ENCODE results near the gene KPRP.

Gene KPRP

DNA sequence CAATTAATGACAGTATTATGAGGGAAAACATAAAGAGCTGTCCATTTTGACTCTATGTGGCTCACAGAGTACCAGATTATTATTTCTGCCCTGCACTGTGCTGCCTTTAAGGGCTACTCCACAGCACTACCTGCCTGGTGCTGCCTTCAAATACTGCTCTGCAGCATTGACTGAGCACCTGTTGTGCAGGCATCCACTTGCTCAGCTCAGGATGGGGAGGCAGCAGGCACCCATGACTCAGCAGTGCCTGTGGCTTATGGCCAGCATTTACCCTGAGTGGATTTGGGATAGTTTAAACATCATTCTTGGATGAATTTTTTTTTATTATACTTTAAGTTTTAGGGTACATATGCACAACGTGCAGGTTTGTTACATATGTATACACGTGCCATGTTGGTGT, 953 bp upstream of the KPRP start:
- no peaks in the 10 kb centered on the region for H3K79me2 ChIP-seq
- H3K4me3 ChIP-seq (ENCODE audit: low read depth, low read length): no peak overlapping the region
- no peak overlapping the region for H2AFZ ChIP-seq
- H3K27me3 ChIP-seq (ENCODE audit: control insufficient read depth, insufficient read depth, low read length): no peaks in the 10 kb centered on the region
- TF ChIP-seq, protein P1, sequence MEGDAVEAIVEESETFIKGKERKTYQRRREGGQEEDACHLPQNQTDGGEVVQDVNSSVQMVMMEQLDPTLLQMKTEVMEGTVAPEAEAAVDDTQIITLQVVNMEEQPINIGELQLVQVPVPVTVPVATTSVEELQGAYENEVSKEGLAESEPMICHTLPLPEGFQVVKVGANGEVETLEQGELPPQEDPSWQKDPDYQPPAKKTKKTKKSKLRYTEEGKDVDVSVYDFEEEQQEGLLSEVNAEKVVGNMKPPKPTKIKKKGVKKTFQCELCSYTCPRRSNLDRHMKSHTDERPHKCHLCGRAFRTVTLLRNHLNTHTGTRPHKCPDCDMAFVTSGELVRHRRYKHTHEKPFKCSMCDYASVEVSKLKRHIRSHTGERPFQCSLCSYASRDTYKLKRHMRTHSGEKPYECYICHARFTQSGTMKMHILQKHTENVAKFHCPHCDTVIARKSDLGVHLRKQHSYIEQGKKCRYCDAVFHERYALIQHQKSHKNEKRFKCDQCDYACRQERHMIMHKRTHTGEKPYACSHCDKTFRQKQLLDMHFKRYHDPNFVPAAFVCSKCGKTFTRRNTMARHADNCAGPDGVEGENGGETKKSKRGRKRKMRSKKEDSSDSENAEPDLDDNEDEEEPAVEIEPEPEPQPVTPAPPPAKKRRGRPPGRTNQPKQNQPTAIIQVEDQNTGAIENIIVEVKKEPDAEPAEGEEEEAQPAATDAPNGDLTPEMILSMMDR (IDR thresholded peaks at IDR 0.05): no peak
- no peak overlapping the region for H3K27ac ChIP-seq
- H3K4me1 ChIP-seq: no peaks in the 10 kb centered on the region
- no peaks in the 10 kb centered on the region for H3K36me3 ChIP-seq (ENCODE audit: control insufficient read depth, insufficient read depth, low read length)
- H3K9me3 ChIP-seq (ENCODE audit: control insufficient read depth, low read length): no peaks in the 10 kb centered on the region
- H3K4me2 ChIP-seq (ENCODE audit: low read length): no peak overlapping the region
- H3K9ac ChIP-seq: no peak overlapping the region

DNA sequence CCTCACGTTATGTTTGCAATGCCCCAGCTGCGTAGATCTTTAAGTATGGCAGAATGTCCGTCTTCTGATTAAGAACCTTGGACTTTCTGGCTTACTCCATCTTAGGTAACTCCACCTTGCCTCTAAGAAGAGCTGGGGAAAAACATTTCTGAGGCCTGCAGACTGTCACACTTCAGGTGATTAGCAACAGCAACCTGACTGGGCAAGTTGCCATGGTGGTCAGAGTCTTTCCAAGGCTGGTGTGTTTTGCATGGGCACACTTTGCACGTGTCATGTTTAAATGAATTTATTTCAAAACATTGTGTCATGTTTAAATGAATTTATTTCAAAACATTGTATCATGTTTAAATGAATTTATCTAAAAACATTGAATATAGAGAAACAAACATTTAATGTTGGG, 811 bp downstream of the KPRP start:
- Histone ChIP-seq H3K4me1 (no peaks in the 10 kb centered on the region), H2AFZ (no peak overlapping the region), H3K9ac (no peak overlapping the region), H3K27me3 (ENCODE audit: control insufficient read depth, insufficient read depth, low read length) (no peaks in the 10 kb centered on the region), H3K9me3 (ENCODE audit: control insufficient read depth, low read length) (no peaks in the 10 kb centered on the region), H3K27ac (no peak overlapping the region), H3K36me3 (ENCODE audit: control insufficient read depth, insufficient read depth, low read length) (no peaks in the 10 kb centered on the region), H3K4me2 (ENCODE audit: low read length) (no peak overlapping the region), H3K79me2 (no peaks in the 10 kb centered on the region), H3K4me3 (ENCODE audit: low read depth, low read length) (no peak overlapping the region)
- TF ChIP-seq, protein P1 (IDR thresholded peaks at IDR 0.05): no peak

DNA sequence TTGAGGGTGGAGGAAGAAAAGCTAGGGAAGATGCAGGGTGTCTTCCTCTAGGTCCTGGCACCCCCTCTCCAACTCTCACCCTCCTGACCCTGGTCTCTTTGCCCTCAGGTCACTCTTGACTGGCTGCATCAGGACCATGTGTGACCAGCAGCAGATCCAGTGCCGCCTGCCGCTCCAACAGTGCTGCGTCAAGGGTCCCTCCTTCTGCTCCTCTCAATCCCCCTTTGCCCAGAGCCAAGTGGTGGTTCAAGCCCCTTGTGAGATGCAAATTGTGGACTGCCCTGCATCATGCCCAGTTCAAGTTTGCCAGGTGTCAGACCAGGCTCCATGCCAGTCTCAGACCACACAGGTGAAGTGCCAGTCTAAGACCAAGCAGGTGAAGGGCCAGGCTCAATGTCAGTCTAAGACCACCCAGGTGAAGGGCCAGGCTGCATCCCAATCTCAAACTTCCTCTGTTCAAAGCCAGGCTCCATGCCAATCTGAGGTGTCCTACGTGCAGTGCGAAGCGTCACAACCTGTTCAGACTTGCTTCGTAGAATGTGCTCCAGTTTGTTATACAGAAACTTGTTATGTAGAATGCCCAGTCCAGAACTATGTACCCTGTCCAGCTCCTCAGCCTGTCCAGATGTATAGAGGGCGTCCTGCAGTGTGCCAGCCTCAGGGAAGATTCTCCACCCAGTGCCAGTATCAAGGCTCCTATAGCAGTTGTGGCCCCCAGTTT, 1.8 kb downstream of the KPRP start:
- Histone ChIP-seq H3K9ac (no peak overlapping the region), H2AFZ (no peak overlapping the region), H3K27ac (no peak overlapping the region), H3K4me2 (ENCODE audit: low read length) (no peak overlapping the region), H3K36me3 (ENCODE audit: control insufficient read depth, insufficient read depth, low read length) (no peaks in the 10 kb centered on the region), H3K79me2 (no peaks in the 10 kb centered on the region), H3K9me3 (ENCODE audit: control insufficient read depth, low read length) (no peaks in the 10 kb centered on the region), H3K27me3 (ENCODE audit: control insufficient read depth, insufficient read depth, low read length) (no peaks in the 10 kb centered on the region), H3K4me1 (no peaks in the 10 kb centered on the region), H3K4me3 (ENCODE audit: low read depth, low read length) (no peak overlapping the region)
- TF ChIP-seq, protein P1 (IDR thresholded peaks at IDR 0.05): no peak

DNA sequence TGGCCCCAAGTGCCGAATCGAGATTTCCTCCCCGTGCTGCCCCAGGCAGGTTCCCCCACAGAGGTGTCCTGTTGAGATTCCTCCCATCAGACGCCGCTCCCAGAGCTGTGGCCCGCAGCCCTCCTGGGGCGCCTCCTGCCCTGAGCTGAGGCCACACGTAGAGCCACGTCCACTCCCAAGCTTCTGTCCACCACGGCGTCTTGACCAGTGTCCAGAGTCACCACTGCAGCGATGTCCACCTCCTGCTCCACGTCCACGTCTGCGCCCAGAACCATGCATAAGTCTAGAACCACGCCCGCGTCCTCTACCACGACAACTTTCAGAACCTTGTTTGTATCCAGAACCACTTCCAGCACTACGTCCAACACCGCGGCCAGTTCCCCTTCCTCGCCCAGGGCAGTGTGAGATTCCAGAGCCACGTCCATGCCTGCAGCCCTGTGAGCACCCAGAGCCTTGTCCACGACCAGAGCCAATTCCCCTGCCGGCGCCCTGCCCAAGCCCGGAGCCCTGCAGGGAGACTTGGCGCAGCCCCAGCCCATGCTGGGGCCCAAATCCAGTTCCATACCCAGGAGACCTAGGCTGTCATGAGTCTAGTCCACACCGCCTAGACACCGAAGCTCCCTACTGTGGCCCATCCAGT, 2.8 kb downstream of the KPRP start:
- Histone ChIP-seq H3K27me3 (ENCODE audit: control insufficient read depth, insufficient read depth, low read length) (no peaks in the 10 kb centered on the region), H3K79me2 (no peaks in the 10 kb centered on the region), H2AFZ (no peak overlapping the region), H3K4me2 (ENCODE audit: low read length) (no peak overlapping the region), H3K27ac (no peak overlapping the region), H3K9ac (no peak overlapping the region), H3K4me3 (ENCODE audit: low read depth, low read length) (no peak overlapping the region), H3K36me3 (ENCODE audit: control insufficient read depth, insufficient read depth, low read length) (no peaks in the 10 kb centered on the region), H3K9me3 (ENCODE audit: control insufficient read depth, low read length) (no peaks in the 10 kb centered on the region), H3K4me1 (no peaks in the 10 kb centered on the region)
- TF ChIP-seq, protein P1 (IDR thresholded peaks at IDR 0.05): no peak

All from parathyroid adenoma (tissue), 2 donors.